OCI-LY1 (cell line): ENCODE data around the gene ATP8A2.

Source experiments
- H2AFZ ChIP-seq: fragments of 200-600 bp; sonication (generic), shearing (Covaris generic); 2 replicates; pipeline ENCODE4 v1.6.0; 2014; ENCODE audit warnings: antibody characterized with exemption, mild to moderate bottlenecking, low read length
- H3F3A ChIP-seq: fragments of 200-600 bp; sonication (generic), shearing (Covaris generic); 2 replicates; pipeline ENCODE4 v1.6.0; 2014; ENCODE audit warnings: mild to moderate bottlenecking, antibody characterized with exemption, low read length, moderate library complexity; ENCODE audit not compliant: insufficient read depth
- H3K27ac ChIP-seq: fragments of 200-600 bp; sonication (generic); 2 replicates; pipeline ENCODE4 v1.5.1; 2014; ENCODE audit warnings: low read length, mixed run types, mild to moderate bottlenecking, low read depth; ENCODE audit not compliant: poor library complexity, severe bottlenecking
- H3K27me3 ChIP-seq: fragments of 200-600 bp; sonication (generic); 2 replicates; pipeline ENCODE4 v1.6.0; 2014; ENCODE audit warnings: antibody characterized with exemption, mild to moderate bottlenecking, low read length, moderate library complexity; ENCODE audit not compliant: insufficient read depth
- H3K36me3 ChIP-seq: fragments of 200-600 bp; sonication (generic); 2 replicates; pipeline ENCODE4 v1.6.1; 2014; ENCODE audit warnings: mild to moderate bottlenecking, antibody characterized with exemption, low read length, moderate library complexity, mixed read lengths; ENCODE audit not compliant: insufficient read depth
- H3K4me1 ChIP-seq: fragments of 200-600 bp; sonication (generic); 2 replicates; pipeline ENCODE4 v1.5.1; 2014; ENCODE audit warnings: mild to moderate bottlenecking, low read length, moderate library complexity; ENCODE audit not compliant: insufficient read depth, severe bottlenecking
- H3K4me2 ChIP-seq: fragments of 200-600 bp; sonication (generic), shearing (Covaris generic); 2 replicates; pipeline ENCODE4 v1.6.1; 2014; ENCODE audit warnings: low read length
- H3K4me3 ChIP-seq: fragments of 200-600 bp; sonication (generic); 2 replicates; pipeline ENCODE4 v1.5.1; 2014; ENCODE audit warnings: low read length, low read depth, mild to moderate bottlenecking, mixed read lengths; ENCODE audit not compliant: poor library complexity, severe bottlenecking
- H3K79me2 ChIP-seq: fragments of 200-600 bp; shearing (Covaris generic); 2 replicates; pipeline ENCODE4 v1.6.1; 2016; ENCODE audit warnings: mixed run types, low read length, mixed read lengths; ENCODE audit not compliant: insufficient read depth
- H3K9ac ChIP-seq: fragments of 200-600 bp; sonication (generic), shearing (Covaris generic); 2 replicates; pipeline ENCODE4 v1.6.1; 2014; ENCODE audit warnings: mild to moderate bottlenecking, low read length, mixed read lengths
- H3K9me2 ChIP-seq: fragments of 200-600 bp; sonication (generic), shearing (Covaris generic); 2 replicates; pipeline ENCODE4 v1.6.1; 2014; ENCODE audit warnings: low read depth, mild to moderate bottlenecking, low read length, mixed read lengths
- H3K9me3 ChIP-seq: fragments of 200-600 bp; shearing (Covaris generic); 2 replicates; pipeline ENCODE4 v1.6.1; 2014; ENCODE audit warnings: low read length, mixed read lengths
- H4K20me1 ChIP-seq: fragments of 200-600 bp; sonication (generic), shearing (Covaris generic); 2 replicates; pipeline ENCODE4 v1.6.0; 2016; ENCODE audit warnings: mild to moderate bottlenecking, low read length; ENCODE audit not compliant: insufficient read depth
- CTCF ChIP-seq: fragments of 200-600 bp; sonication (generic), shearing (Covaris generic); IDR thresholded peaks from 2 replicates; pipeline ENCODE4 v1.5.1; 2017; ENCODE audit warnings: mild to moderate bottlenecking, antibody characterized with exemption, low read length, moderate library complexity, mixed read lengths
- EZH2 ChIP-seq: fragments of 200-600 bp; sonication (generic), shearing (Covaris generic); IDR thresholded peaks from 2 replicates; pipeline ENCODE4 v1.8.0; 2017; ENCODE audit warnings: borderline replicate concordance, mixed run types, mild to moderate bottlenecking, antibody characterized with exemption, low read length, moderate library complexity, mixed read lengths

Gene ATP8A2

GRCh38 chr13:25868490-25868889 lies 496.7 kb downstream of the ATP8A2 start:
- H3K79me2 ChIP-seq = no peaks in the 10 kb centered on the region
- TF ChIP-seq CTCF = no peak
- no peak for TF ChIP-seq EZH2
- no peaks in the 10 kb centered on the region for H3K4me1 ChIP-seq
- H3K27ac ChIP-seq = no peak overlapping the region
- H3K4me2 ChIP-seq = no peak overlapping the region
- no peaks in the 10 kb centered on the region for H3F3A ChIP-seq
- H4K20me1 ChIP-seq = no peaks in the 10 kb centered on the region
- no peaks in the 10 kb centered on the region for H3K9me2 ChIP-seq
- H3K36me3 ChIP-seq = no peaks in the 10 kb centered on the region
- no peak overlapping the region for H3K9ac ChIP-seq
- no peak overlapping the region for H3K4me3 ChIP-seq
- no peaks in the 10 kb centered on the region for H3K27me3 ChIP-seq
- no peak overlapping the region for H2AFZ ChIP-seq
- no peaks in the 10 kb centered on the region for H3K9me3 ChIP-seq

- Histone ChIP-seq H3K36me3 (no peaks in the 10 kb centered on the region), H3K27ac (no peak overlapping the region), H3K4me3 (no peak overlapping the region), H3K4me1 (no peaks in the 10 kb centered on the region), H3F3A (no peaks in the 10 kb centered on the region), H2AFZ (no peak overlapping the region), H4K20me1 (no peaks in the 10 kb centered on the region), H3K9ac (no peak overlapping the region), H3K9me3 (no peaks in the 10 kb centered on the region), H3K9me2 (no peaks in the 10 kb centered on the region), H3K79me2 (no peaks in the 10 kb centered on the region), H3K4me2 (no peak overlapping the region), H3K27me3 (no peaks in the 10 kb centered on the region)
- TF ChIP-seq EZH2 (no peak), CTCF (no peak)
Observed at GRCh38 chr13:25869941-25870340, 498.2 kb downstream of the ATP8A2 start.

- H3K4me3 ChIP-seq = no peak overlapping the region
- no peak overlapping the region for H3K4me2 ChIP-seq
- H3K36me3 ChIP-seq = no peaks in the 10 kb centered on the region
- H3K9ac ChIP-seq = no peak overlapping the region
- TF ChIP-seq EZH2 = no peak
- no peak for TF ChIP-seq CTCF
- no peaks in the 10 kb centered on the region for H3F3A ChIP-seq
- H4K20me1 ChIP-seq = no peaks in the 10 kb centered on the region
- no peak overlapping the region for H3K27ac ChIP-seq
- H3K27me3 ChIP-seq = no peaks in the 10 kb centered on the region
- H2AFZ ChIP-seq = no peak overlapping the region
- H3K9me2 ChIP-seq = no peaks in the 10 kb centered on the region
- no peaks in the 10 kb centered on the region for H3K4me1 ChIP-seq
- H3K9me3 ChIP-seq = no peaks in the 10 kb centered on the region
- no peaks in the 10 kb centered on the region for H3K79me2 ChIP-seq
Observed at GRCh38 chr13:25871389-25872125, 499.8 kb downstream of the ATP8A2 start.
